ENCODE measurements around the gene WBP2NL. TPM values are rescaled to one million over a fixed set of nuclear protein-coding genes. Genes with fewer than 3 reads are reported as not detected.

Gene WBP2NL
- total and polyA plus RNA-seq, 4 donors = 0.12 to 0.50 (median 0.25) TPM

- Histone ChIP-seq H3K9me3 (ENCODE audit: control insufficient read depth in 4 of 4, low read length in 3 of 4) (no peaks in the 10 kb centered on the region), H3K36me3 (ENCODE audit: control insufficient read depth in 4 of 4, insufficient read depth in 3 of 4, low read depth in 1 of 4, low read length in 3 of 4) (no peaks in the 10 kb centered on the region), H3K4me3 (ENCODE audit: low read depth in 1 of 3, low read length in 3 of 3) (no peak overlapping the region), H3K27me3 (ENCODE audit: control insufficient read depth in 4 of 4, insufficient read depth in 4 of 4, low read length in 3 of 4) (no peaks in the 10 kb centered on the region), H3K27ac (ENCODE audit: low read depth in 1 of 2, low read length in 2 of 2) (no peak overlapping the region), H3K4me1 (ENCODE audit: control insufficient read depth in 4 of 4, insufficient read depth in 4 of 4, low read length in 3 of 4) (peaks cover 5 to 6% (median 6%) of the 10 kb centered on the region in 4 donors), H3K9ac (ENCODE audit: low read depth in 1 of 2, low read length in 2 of 2) (no peak overlapping the region)
- 89% methylated on average over 9 of the region's 9 CpGs for WGBS
- no peak for DNase-seq (ENCODE audit: low spot score)
- TF ChIP-seq GABPA (IDR thresholded peaks at IDR 0.05 in 1 of 2, conservative IDR thresholded peaks at IDR 0.05 in 1 of 2) (no peak), FOXA2 (IDR thresholded peaks at IDR 0.05) (no peak), RXRA (IDR thresholded peaks at IDR 0.05) (no peak), HNF4A (conservative IDR thresholded peaks at IDR 0.05) (no peak), FOXA1 (IDR thresholded peaks at IDR 0.05) (no peak)
Measured at GRCh38 chr22:41979423-41980250, 19.0 kb upstream of the WBP2NL start.

GRCh38 chr22:41982865-41983264 is 15.7 kb upstream of the WBP2NL start:
- Histone ChIP-seq H3K27me3 (ENCODE audit: control insufficient read depth in 4 of 4, insufficient read depth in 4 of 4, low read length in 3 of 4) (no peaks in the 10 kb centered on the region), H3K9ac (ENCODE audit: low read depth in 1 of 2, low read length in 2 of 2) (no peak overlapping the region), H3K4me3 (ENCODE audit: low read depth in 1 of 3, low read length in 3 of 3) (no peak overlapping the region), H3K36me3 (ENCODE audit: control insufficient read depth in 4 of 4, insufficient read depth in 3 of 4, low read depth in 1 of 4, low read length in 3 of 4) (no peaks in the 10 kb centered on the region), H3K9me3 (ENCODE audit: control insufficient read depth in 4 of 4, low read length in 3 of 4) (no peaks in the 10 kb centered on the region), H3K27ac (ENCODE audit: low read depth in 1 of 2, low read length in 2 of 2) (no peak overlapping the region), H3K4me1 (ENCODE audit: control insufficient read depth in 4 of 4, insufficient read depth in 4 of 4, low read length in 3 of 4) (no peaks in the 10 kb centered on the region)
- no peak for TF ChIP-seq NR2F2 (IDR thresholded peaks at IDR 0.05)
- TF ChIP-seq RXRA (IDR thresholded peaks at IDR 0.05) = no peak
- TF ChIP-seq ATF3 (IDR thresholded peaks at IDR 0.05) = no peak
- no peak for TF ChIP-seq EGR1 (IDR thresholded peaks at IDR 0.05; ENCODE audit: low read depth in 2 of 2)
- TF ChIP-seq MAX (IDR thresholded peaks at IDR 0.05) = no peak
- TF ChIP-seq HNF4G (IDR thresholded peaks at IDR 0.05) = no peak
- no peak for TF ChIP-seq YY1 (IDR thresholded peaks at IDR 0.05)
- TF ChIP-seq CTCF (IDR thresholded peaks at IDR 0.05; ENCODE audit: low read depth, low read length, missing input control) = no peak
- TF ChIP-seq REST (IDR thresholded peaks at IDR 0.05) = no peak
- TF ChIP-seq JUND (IDR thresholded peaks at IDR 0.05) = no peak
- no peak for TF ChIP-seq HNF4A (conservative IDR thresholded peaks at IDR 0.05)
- no peak for TF ChIP-seq SP1 (IDR thresholded peaks at IDR 0.05)
- TF ChIP-seq TAF1 (conservative IDR thresholded peaks at IDR 0.05) = no peak
- no peak for TF ChIP-seq RAD21 (IDR thresholded peaks at IDR 0.05)
- no peak for TF ChIP-seq FOXA1 (IDR thresholded peaks at IDR 0.05)
- TF ChIP-seq ZBTB33 (IDR thresholded peaks at IDR 0.05) = no peak
- TF ChIP-seq GABPA (IDR thresholded peaks at IDR 0.05 in 1 of 2, conservative IDR thresholded peaks at IDR 0.05 in 1 of 2) = no peak
- no peak for TF ChIP-seq FOXA2 (IDR thresholded peaks at IDR 0.05)
- no peak for DNase-seq (ENCODE audit: low spot score)
- WGBS = 77% methylated on average over 5 of the region's 5 CpGs

All from liver (tissue), 9 donors.